Measurements from ENCODE around the gene NARS2.

The NARS2 gene

GRCh38 chr11:78402847-78403246 is 171.8 kb downstream of the NARS2 start:
- no peak for DNase-seq

- no peak for DNase-seq
These were observed 174.0 kb downstream of the NARS2 start for GRCh38 chr11:78400702-78401101.

GRCh38 chr11:78400116-78400515 is 174.5 kb downstream of the NARS2 start:
- DNase-seq: no peak

DNA sequence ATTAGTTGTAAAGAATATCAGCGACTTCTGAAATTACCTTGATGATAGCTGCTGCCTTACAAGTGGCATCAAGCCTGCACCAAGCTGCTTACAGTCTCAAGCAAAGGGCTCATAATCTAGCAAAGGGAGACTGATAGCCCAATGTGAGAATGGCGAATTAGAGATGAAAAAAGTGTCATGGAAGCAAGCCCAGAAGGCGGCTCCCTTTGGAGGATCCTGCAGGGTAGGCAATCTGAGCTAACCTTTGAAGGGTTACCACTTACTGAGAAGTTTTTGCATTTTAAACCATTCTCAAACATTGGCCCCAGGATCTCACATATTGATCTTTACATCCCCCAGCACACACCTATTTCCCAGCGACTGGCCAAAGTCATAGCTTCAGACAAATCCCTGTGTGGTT is 175.5 kb downstream of the NARS2 start:
- no peak for DNase-seq

- DNase-seq: no peak
These were observed 175.9 kb downstream of the NARS2 start for GRCh38 chr11:78398715-78399114.

- no peak for DNase-seq
These were observed 177.3 kb downstream of the NARS2 start for GRCh38 chr11:78397398-78397797.

DNA sequence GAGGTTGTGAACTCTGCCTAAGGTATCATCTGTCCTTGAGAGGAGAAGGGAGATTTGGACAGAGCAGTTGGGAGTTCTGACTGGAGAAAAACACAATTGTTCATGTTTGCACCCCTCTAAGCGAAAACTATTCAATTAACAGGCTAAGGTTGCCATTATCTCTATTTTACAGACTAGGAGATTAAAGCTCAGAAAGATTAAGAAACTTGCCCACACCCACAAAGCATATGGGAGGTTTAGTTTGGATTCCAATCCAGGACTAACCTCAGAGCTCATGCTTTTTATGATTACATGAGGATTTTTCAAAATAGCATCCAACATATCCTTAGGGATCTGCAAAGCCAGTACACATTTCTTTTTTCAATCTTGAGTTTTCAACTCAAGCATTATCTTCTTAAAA is 179.1 kb downstream of the NARS2 start:
- DNase-seq: no peak

- no peak for DNase-seq
These were observed 181.8 kb downstream of the NARS2 start for GRCh38 chr11:78392854-78393253.

DNA sequence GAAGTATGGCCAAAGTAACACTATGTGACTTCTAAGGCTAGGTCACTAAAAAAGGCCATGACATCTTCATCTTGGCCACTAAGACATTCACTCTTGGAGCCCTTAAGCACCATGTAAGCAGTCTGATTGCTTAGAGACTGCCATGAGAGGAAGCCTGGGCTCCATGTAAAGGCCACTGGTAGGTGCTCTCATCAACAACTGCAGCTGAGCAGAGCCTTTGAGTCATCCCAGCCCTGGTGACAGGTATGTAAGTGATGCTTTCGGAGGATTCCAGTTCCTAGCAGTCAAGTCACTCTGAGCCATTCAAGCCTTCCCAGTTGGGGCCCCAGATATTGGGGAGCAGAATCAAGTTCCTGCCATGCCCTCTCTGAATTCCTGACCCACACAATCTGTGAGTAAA is 183.2 kb downstream of the NARS2 start:
- DNase-seq: no peak

- DNase-seq: no peak
These were observed 183.9 kb downstream of the NARS2 start for GRCh38 chr11:78390809-78391208.

- DNase-seq: no peak
These were observed 188.3 kb downstream of the NARS2 start for GRCh38 chr11:78386215-78386941.
